ENCODE results near the gene BASP1. TPM values are rescaled to one million over a fixed set of nuclear protein-coding genes. Genes with fewer than 3 reads are reported as not detected.

Gene BASP1
- total and polyA plus RNA-seq, 4 donors = 113 to 700 (median 372) TPM

GRCh38 chr5:17276445-17276844 lies 59.0 kb downstream of the BASP1 start:
- Histone ChIP-seq H3K4me1 (ENCODE audit: control insufficient read depth, insufficient read depth, low read length) (no peaks in the 10 kb centered on the region), H3K27me3 (ENCODE audit: control insufficient read depth, insufficient read depth, low read length) (no peaks in the 10 kb centered on the region), H3K4me3 (ENCODE audit: low read depth, low read length) (no peak overlapping the region), H3K36me3 (ENCODE audit: control insufficient read depth, insufficient read depth, low read length) (peaks cover 16% of the 10 kb centered on the region), H3K9me3 (ENCODE audit: control insufficient read depth, insufficient read depth, low read length) (no peaks in the 10 kb centered on the region), H3K27ac (ENCODE audit: low read depth, low read length) (no peak overlapping the region)
- no CpG with 5 or more reads among the region's 3 CpGs for WGBS (ENCODE audit: insufficient coverage)
- DNase-seq (ENCODE audit: low read depth in 4 of 6, low spot score in 6 of 6) = no peak

- H3K4me1 ChIP-seq (ENCODE audit: control insufficient read depth, insufficient read depth, low read length) = no peaks in the 10 kb centered on the region
- H3K36me3 ChIP-seq (ENCODE audit: control insufficient read depth, insufficient read depth, low read length) = peaks cover 16% of the 10 kb centered on the region
- no CpG with 5 or more reads among the region's 5 CpGs for WGBS (ENCODE audit: insufficient coverage)
- H3K4me3 ChIP-seq (ENCODE audit: low read depth, low read length) = no peak overlapping the region
- no peaks in the 10 kb centered on the region for H3K9me3 ChIP-seq (ENCODE audit: control insufficient read depth, insufficient read depth, low read length)
- no peak overlapping the region for H3K27ac ChIP-seq (ENCODE audit: low read depth, low read length)
- DNase-seq (ENCODE audit: low read depth in 4 of 6, low spot score in 6 of 6) = no peak
- no peaks in the 10 kb centered on the region for H3K27me3 ChIP-seq (ENCODE audit: control insufficient read depth, insufficient read depth, low read length)
These were observed 60.5 kb downstream of the BASP1 start for GRCh38 chr5:17277907-17278306.

DNA sequence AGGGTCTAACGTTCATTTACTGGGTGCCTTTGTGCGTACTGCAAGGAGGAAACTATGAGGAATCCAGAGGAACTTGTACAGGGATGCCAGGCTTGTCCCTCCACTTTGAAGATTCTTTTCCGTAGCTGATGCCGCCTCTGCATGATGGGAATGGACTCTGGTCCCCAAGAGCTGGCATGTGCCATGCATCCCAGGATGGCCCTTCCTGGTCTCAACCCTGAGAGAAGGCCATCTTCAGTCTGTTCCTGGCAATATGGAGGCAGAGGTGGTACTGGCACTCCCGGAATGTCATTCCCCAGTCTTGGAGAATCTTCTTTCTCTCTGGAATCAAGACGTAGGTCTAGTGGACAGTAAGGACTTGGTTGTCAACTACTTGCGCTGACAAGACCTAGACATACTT lies 61.5 kb downstream of the BASP1 start:
- DNase-seq (ENCODE audit: low read depth in 4 of 6, low spot score in 6 of 6) = no peak
- Histone ChIP-seq H3K4me1 (ENCODE audit: control insufficient read depth, insufficient read depth, low read length) (no peaks in the 10 kb centered on the region), H3K36me3 (ENCODE audit: control insufficient read depth, insufficient read depth, low read length) (peaks cover 16% of the 10 kb centered on the region), H3K27me3 (ENCODE audit: control insufficient read depth, insufficient read depth, low read length) (no peaks in the 10 kb centered on the region), H3K27ac (ENCODE audit: low read depth, low read length) (no peak overlapping the region), H3K4me3 (ENCODE audit: low read depth, low read length) (no peak overlapping the region), H3K9me3 (ENCODE audit: control insufficient read depth, insufficient read depth, low read length) (no peaks in the 10 kb centered on the region)
- 94% methylated on average over 6 of the region's 7 CpGs for WGBS (ENCODE audit: insufficient coverage)

DNA sequence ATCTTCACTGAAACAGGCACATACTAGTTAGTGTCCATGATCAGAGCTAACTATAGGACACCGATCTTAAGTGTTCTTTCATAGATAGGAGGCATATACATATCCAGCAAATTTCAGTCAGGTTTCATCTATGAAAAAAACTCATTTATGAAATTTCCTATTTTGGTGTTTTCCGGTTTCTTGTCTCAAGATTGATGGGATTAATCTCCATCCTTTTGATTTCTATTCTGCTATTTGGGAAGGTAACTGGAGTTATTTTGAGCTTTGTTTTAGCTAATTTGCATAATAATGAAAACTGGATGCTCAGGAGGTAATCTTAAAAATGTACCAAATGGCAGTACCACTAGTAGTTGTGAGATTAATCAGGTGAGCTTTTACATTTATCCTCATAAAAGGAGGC lies 62.1 kb downstream of the BASP1 start:
- no peak overlapping the region for H3K4me3 ChIP-seq (ENCODE audit: low read depth, low read length)
- H3K27ac ChIP-seq (ENCODE audit: low read depth, low read length) = no peak overlapping the region
- H3K27me3 ChIP-seq (ENCODE audit: control insufficient read depth, insufficient read depth, low read length) = no peaks in the 10 kb centered on the region
- H3K9me3 ChIP-seq (ENCODE audit: control insufficient read depth, insufficient read depth, low read length) = no peaks in the 10 kb centered on the region
- no peak for DNase-seq (ENCODE audit: low read depth in 4 of 6, low spot score in 6 of 6)
- H3K36me3 ChIP-seq (ENCODE audit: control insufficient read depth, insufficient read depth, low read length) = peaks cover 16% of the 10 kb centered on the region
- no peaks in the 10 kb centered on the region for H3K4me1 ChIP-seq (ENCODE audit: control insufficient read depth, insufficient read depth, low read length)
- WGBS (ENCODE audit: insufficient coverage) = no CpG with 5 or more reads among the region's 2 CpGs

DNA sequence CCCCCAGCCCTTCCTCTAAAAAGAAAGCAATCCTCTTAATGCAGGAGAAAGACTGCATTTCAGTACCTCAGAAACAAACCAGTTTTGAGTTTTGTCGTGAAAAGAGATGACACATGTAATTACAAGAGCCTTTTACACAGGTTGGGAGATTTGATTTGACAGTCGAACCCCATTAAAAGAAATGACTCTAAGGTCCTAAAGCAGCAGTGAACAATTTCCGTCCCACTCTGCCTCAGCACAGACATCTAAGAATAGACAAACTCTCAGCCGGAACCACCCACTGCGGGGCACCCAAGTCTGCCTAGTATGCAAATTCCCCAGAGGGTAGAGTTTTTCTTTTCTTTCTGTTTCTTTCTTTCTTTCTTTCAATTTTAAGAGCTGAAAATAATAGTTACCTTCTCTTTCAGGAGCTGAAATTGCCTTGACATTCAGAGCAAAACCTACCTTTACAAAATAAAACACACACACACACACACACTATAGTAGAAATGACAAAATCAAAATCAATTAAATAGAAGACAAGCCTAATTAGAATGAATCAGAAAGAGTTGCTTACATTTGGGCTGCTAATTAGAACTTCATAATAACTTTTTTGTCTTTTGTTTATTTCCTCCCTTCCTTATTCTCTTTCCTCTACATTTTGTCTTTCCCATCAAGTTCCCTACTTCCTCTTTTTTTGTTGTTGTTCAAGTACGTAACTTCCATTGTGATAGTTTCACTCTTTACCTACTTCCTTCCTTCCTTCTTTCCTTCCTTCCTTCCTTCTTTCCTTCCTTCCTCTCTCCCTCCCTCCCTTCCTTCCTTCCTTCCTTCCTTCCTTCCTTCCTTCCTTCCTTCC lies 65.1 kb downstream of the BASP1 start:
- Histone ChIP-seq H3K4me3 (ENCODE audit: low read depth, low read length) (no peak overlapping the region), H3K27me3 (ENCODE audit: control insufficient read depth, insufficient read depth, low read length) (no peaks in the 10 kb centered on the region), H3K27ac (ENCODE audit: low read depth, low read length) (no peak overlapping the region), H3K4me1 (ENCODE audit: control insufficient read depth, insufficient read depth, low read length) (no peaks in the 10 kb centered on the region), H3K36me3 (ENCODE audit: control insufficient read depth, insufficient read depth, low read length) (no peaks in the 10 kb centered on the region), H3K9me3 (ENCODE audit: control insufficient read depth, insufficient read depth, low read length) (no peaks in the 10 kb centered on the region)
- 100% methylated on average over 1 of the region's 6 CpGs for WGBS (ENCODE audit: insufficient coverage)
- DNase-seq (ENCODE audit: low read depth in 4 of 6, low spot score in 6 of 6) = peak in 1 of 6 donors; percentile 52

GRCh38 chr5:17283121-17283415 lies 65.6 kb downstream of the BASP1 start:
- Histone ChIP-seq H3K27ac (ENCODE audit: low read depth, low read length) (no peak overlapping the region), H3K27me3 (ENCODE audit: control insufficient read depth, insufficient read depth, low read length) (no peaks in the 10 kb centered on the region), H3K4me3 (ENCODE audit: low read depth, low read length) (no peak overlapping the region), H3K36me3 (ENCODE audit: control insufficient read depth, insufficient read depth, low read length) (no peaks in the 10 kb centered on the region), H3K4me1 (ENCODE audit: control insufficient read depth, insufficient read depth, low read length) (no peaks in the 10 kb centered on the region), H3K9me3 (ENCODE audit: control insufficient read depth, insufficient read depth, low read length) (no peaks in the 10 kb centered on the region)
- no peak for DNase-seq (ENCODE audit: low read depth in 4 of 6, low spot score in 6 of 6)
- WGBS (ENCODE audit: insufficient coverage) = no CpG with 5 or more reads among the region's 2 CpGs

- Histone ChIP-seq H3K9me3 (ENCODE audit: control insufficient read depth, insufficient read depth, low read length) (no peaks in the 10 kb centered on the region), H3K27me3 (ENCODE audit: control insufficient read depth, insufficient read depth, low read length) (no peaks in the 10 kb centered on the region), H3K4me1 (ENCODE audit: control insufficient read depth, insufficient read depth, low read length) (no peaks in the 10 kb centered on the region), H3K36me3 (ENCODE audit: control insufficient read depth, insufficient read depth, low read length) (no peaks in the 10 kb centered on the region), H3K4me3 (ENCODE audit: low read depth, low read length) (no peak overlapping the region), H3K27ac (ENCODE audit: low read depth, low read length) (no peak overlapping the region)
- no peak for DNase-seq (ENCODE audit: low read depth in 4 of 6, low spot score in 6 of 6)
- WGBS (ENCODE audit: insufficient coverage) = 80% methylated on average over 3 of the region's 4 CpGs
These were observed 70.2 kb downstream of the BASP1 start for GRCh38 chr5:17287501-17288155.

- H3K27ac ChIP-seq (ENCODE audit: low read depth, low read length) = no peak overlapping the region
- WGBS (ENCODE audit: insufficient coverage) = no CpG with 5 or more reads among the region's 3 CpGs
- DNase-seq (ENCODE audit: low read depth in 4 of 6, low spot score in 6 of 6) = no peak
- no peaks in the 10 kb centered on the region for H3K4me1 ChIP-seq (ENCODE audit: control insufficient read depth, insufficient read depth, low read length)
- no peak overlapping the region for H3K4me3 ChIP-seq (ENCODE audit: low read depth, low read length)
- H3K27me3 ChIP-seq (ENCODE audit: control insufficient read depth, insufficient read depth, low read length) = no peaks in the 10 kb centered on the region
- no peaks in the 10 kb centered on the region for H3K36me3 ChIP-seq (ENCODE audit: control insufficient read depth, insufficient read depth, low read length)
- no peaks in the 10 kb centered on the region for H3K9me3 ChIP-seq (ENCODE audit: control insufficient read depth, insufficient read depth, low read length)
These were observed 71.1 kb downstream of the BASP1 start for GRCh38 chr5:17288570-17288969.

GRCh38 chr5:17289681-17290539 lies 72.5 kb downstream of the BASP1 start:
- DNase-seq (ENCODE audit: low read depth in 4 of 6, low spot score in 6 of 6) = no peak
- 88% methylated on average over 14 of the region's 16 CpGs for WGBS (ENCODE audit: insufficient coverage)

More at GRCh38 chr5:17289681-17290539, 72.5 kb downstream of the BASP1 start:
- no peak overlapping the region for H3K4me3 ChIP-seq (ENCODE audit: low read depth, low read length)
- H3K36me3 ChIP-seq (ENCODE audit: control insufficient read depth, insufficient read depth, low read length) = no peaks in the 10 kb centered on the region
- H3K27me3 ChIP-seq (ENCODE audit: control insufficient read depth, insufficient read depth, low read length) = no peaks in the 10 kb centered on the region
- H3K9me3 ChIP-seq (ENCODE audit: control insufficient read depth, insufficient read depth, low read length) = no peaks in the 10 kb centered on the region
- H3K4me1 ChIP-seq (ENCODE audit: control insufficient read depth, insufficient read depth, low read length) = no peaks in the 10 kb centered on the region
- H3K27ac ChIP-seq (ENCODE audit: low read depth, low read length) = no peak overlapping the region
